Stimulated activated naive CD8-positive, alpha-beta T cell treated with anti-CD3 and anti-CD28 coated beads, Interleukin-15, Interleukin-2, amounts not matched to agents 100 ng/mL and 50 ng/mL, for 24 hours (primary cell): ENCODE results near the gene PLPPR1.

Source experiments
- H3K27ac Mint-ChIP-seq: one replicate; pipeline ENCODE4 v1.8.0; 2021; ENCODE audit warnings: mild to moderate bottlenecking, mixed read lengths
- H3K27me3 Mint-ChIP-seq: one replicate; pipeline ENCODE4 v1.8.0; 2021; ENCODE audit warnings: mixed read lengths
- H3K36me3 Mint-ChIP-seq: one replicate; pipeline ENCODE4 v1.8.0; 2021; ENCODE audit warnings: low read depth, mixed read lengths
- H3K4me1 Mint-ChIP-seq: one replicate; pipeline ENCODE4 v1.8.0; 2021; ENCODE audit warnings: low read depth, mixed read lengths
- H3K4me3 Mint-ChIP-seq: one replicate; pipeline ENCODE4 v1.8.0; 2021; ENCODE audit warnings: mild to moderate bottlenecking, mixed read lengths
- H3K9me3 Mint-ChIP-seq: one replicate; pipeline ENCODE4 v1.8.0; 2021; ENCODE audit warnings: mixed read lengths

PLPPR1 gene

DNA sequence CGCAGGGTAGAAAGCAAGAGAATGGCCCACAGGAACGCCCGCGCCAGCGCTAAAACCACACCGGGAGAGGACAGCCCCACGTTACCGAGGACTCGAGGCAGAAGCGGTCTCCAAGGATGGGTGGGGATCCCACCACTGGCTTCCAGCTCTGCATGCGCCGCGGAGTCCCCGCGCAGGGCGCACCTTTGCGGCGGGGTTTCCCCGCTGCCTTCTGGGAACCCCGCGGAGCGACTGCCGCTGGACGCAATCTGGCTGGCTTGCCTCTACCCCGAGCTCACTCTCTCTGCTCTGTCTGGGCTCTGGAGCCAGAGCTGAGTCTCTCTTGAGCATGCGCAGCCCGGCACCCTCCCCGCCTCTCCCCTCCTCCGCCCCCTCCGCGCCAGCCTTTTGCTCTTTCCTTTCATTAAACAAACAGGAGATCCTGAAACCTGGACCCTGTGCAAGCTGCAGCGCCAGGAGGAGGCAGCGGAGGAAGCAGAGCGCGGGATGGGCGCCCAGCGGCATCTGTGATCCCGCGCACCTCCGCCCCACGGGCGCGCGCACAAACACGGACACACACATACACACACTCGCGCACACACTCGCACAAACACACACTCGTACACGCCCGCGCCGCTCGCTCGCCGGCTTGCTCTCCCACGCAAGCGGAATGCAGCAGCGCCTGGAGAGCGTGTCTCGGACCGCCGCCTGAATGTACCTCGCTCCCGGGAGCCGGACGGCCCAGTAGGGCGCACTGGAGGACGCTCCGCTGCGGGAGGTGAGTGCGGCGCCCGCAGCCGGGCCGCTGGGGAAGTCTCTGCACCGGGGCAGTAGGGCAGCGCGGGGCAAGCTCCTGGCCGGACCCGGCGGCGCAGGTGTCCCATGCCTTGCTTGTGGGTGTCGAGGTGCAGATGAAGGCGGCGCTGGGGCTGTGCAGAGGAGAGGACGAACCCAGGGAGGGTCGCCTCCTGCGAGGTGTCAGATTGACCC, at the start of gene PLPPR1:
Gene PLPPR1, plus strand, starts transcription at position 382 of the 969 bp plus-strand sequence.
- H3K4me1 Mint-ChIP-seq: no peaks in the 10 kb centered on the region
- H3K4me3 Mint-ChIP-seq: no peak within 1 kb of the TSS
- no peak within 1 kb of the TSS for H3K27ac Mint-ChIP-seq
- H3K36me3 Mint-ChIP-seq: no peaks in the 10 kb centered on the region
- H3K9me3 Mint-ChIP-seq: no peaks in the 10 kb centered on the region
- H3K27me3 Mint-ChIP-seq: peaks cover 59% of the 10 kb centered on the region

DNA sequence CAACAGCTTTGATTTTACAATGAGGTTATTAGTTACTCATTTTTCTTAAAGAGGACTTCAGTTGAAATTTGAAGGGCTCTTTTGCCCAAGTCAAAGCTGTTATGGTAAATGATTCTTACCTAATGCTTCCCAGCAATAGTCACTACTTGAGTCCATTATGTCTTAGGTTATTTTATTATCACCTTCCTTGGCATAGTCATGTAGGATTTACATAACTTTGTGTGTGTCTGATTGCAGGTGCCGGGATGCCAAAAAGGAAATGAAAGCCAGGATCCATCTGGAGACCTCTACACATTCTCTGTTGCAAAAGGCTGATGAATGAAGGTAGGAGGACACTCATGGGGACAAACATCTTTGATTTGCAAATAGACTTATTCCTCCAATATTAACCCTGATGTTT, 38.8 kb upstream of the PLPPR1 start:
- Mint-ChIP-seq H3K4me1 (no peaks in the 10 kb centered on the region), H3K27ac (no peak overlapping the region), H3K27me3 (no peaks in the 10 kb centered on the region), H3K36me3 (no peaks in the 10 kb centered on the region), H3K9me3 (no peaks in the 10 kb centered on the region), H3K4me3 (no peak overlapping the region)

DNA sequence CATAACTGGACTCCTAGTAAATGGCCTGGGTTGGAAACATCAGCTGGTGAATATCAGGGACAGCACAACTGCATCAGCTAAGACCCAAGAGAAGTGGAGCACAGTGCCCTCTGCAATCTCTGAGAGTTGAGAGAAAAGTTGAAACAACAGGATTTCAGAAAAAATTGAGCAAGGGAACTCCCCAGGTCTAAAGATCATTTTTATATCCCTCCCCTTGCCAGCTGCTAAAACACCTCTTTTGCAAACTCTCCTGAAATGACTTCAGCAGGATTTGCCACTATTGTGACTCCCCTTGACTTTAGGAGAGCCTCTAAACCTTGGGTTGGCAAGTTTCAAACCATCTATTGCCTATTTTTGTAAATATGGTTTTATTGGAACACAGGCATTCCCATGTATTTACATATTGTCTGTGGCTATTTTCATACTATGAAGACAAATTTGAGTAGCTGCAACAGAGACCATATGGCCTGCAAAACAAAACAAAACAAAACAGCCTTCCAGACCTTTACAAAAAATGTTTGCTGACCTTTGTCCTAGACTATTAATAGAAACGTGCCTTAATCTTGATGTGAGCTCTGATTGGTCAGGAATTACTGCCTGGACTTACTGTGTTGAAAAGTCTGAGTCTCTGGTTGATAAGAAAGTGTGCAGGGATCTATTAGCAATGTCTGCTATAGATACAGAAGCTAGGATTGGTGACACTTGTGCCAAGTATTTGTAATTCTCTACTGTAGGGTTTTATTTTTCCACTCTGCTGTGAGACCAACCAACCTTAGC, 37.7 kb upstream of the PLPPR1 start:
- Mint-ChIP-seq H3K27me3 (no peaks in the 10 kb centered on the region), H3K27ac (no peak overlapping the region), H3K9me3 (no peaks in the 10 kb centered on the region), H3K4me3 (no peak overlapping the region), H3K4me1 (no peaks in the 10 kb centered on the region), H3K36me3 (no peaks in the 10 kb centered on the region)

DNA sequence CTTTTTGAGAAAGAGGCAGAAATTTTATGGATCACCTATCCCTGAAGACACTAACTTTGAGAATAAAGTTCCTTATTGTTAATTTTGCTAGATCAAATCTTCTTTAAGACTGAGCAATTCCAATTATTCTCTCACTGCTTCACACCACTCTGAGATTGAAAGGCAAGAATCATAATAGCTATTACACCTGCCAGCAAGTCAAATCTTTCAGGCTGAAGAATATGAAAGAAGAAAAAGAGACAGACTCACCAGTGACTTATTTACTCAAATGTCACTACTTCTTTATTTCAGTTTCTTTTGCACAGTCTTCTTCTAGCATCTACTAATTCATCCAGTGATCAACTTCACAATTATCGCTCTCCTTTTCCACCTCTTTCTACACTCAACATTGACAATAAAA, 35.9 kb upstream of the PLPPR1 start:
- H3K4me3 Mint-ChIP-seq: no peak overlapping the region
- H3K4me1 Mint-ChIP-seq: no peaks in the 10 kb centered on the region
- no peaks in the 10 kb centered on the region for H3K36me3 Mint-ChIP-seq
- H3K9me3 Mint-ChIP-seq: no peaks in the 10 kb centered on the region
- no peaks in the 10 kb centered on the region for H3K27me3 Mint-ChIP-seq
- H3K27ac Mint-ChIP-seq: no peak overlapping the region

GRCh38 chr9:100999906-101000544, 28.5 kb upstream of the PLPPR1 start:
- H3K4me3 Mint-ChIP-seq: no peak overlapping the region
- no peaks in the 10 kb centered on the region for H3K4me1 Mint-ChIP-seq
- peaks cover 3% of the 10 kb centered on the region for H3K9me3 Mint-ChIP-seq
- H3K27me3 Mint-ChIP-seq: peaks cover 3% of the 10 kb centered on the region
- H3K27ac Mint-ChIP-seq: no peak overlapping the region
- H3K36me3 Mint-ChIP-seq: no peaks in the 10 kb centered on the region

- H3K4me3 Mint-ChIP-seq: no peak overlapping the region
- no peaks in the 10 kb centered on the region for H3K4me1 Mint-ChIP-seq
- no peaks in the 10 kb centered on the region for H3K36me3 Mint-ChIP-seq
- H3K27me3 Mint-ChIP-seq: peaks cover 3% of the 10 kb centered on the region
- no peak overlapping the region for H3K27ac Mint-ChIP-seq
- peaks cover 12% of the 10 kb centered on the region for H3K9me3 Mint-ChIP-seq
Observed at GRCh38 chr9:101005246-101005645, 23.3 kb upstream of the PLPPR1 start.

- Mint-ChIP-seq H3K9me3 (no peaks in the 10 kb centered on the region), H3K36me3 (no peaks in the 10 kb centered on the region), H3K27me3 (peaks cover 4% of the 10 kb centered on the region), H3K4me3 (no peak overlapping the region), H3K27ac (no peak overlapping the region), H3K4me1 (no peaks in the 10 kb centered on the region)
Observed at GRCh38 chr9:101014566-101014965, 14.0 kb upstream of the PLPPR1 start.

DNA sequence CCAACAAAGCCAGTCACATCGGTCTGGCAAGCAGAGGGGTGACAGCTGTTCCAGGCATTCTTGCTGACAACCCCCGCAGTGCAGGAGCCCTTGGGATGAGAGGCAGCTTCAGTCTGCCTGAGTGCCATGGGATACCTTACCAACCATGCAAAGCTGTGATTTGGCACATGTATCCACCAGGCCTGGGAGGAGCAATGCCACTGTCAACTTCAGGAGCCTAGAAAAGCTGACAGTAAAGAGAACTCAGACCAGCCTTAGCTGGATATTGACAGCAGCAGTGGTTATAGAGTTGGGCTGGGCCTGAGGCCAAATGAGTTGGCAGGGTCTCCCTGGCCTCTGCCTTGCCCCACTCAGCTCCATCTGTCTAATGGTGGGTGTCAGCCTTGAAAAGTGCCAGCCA, 10.1 kb upstream of the PLPPR1 start:
- no peaks in the 10 kb centered on the region for H3K27me3 Mint-ChIP-seq

GRCh38 chr9:101022704-101023103, 5.8 kb upstream of the PLPPR1 start:
- Mint-ChIP-seq H3K27me3 (peaks cover 23% of the 10 kb centered on the region), H3K9me3 (no peaks in the 10 kb centered on the region), H3K4me3 (no peak overlapping the region), H3K36me3 (no peaks in the 10 kb centered on the region), H3K4me1 (no peaks in the 10 kb centered on the region), H3K27ac (no peak overlapping the region)

More for the DNA sequence above, 10.1 kb upstream of the PLPPR1 start:
- Mint-ChIP-seq H3K27ac (no peak overlapping the region), H3K36me3 (no peaks in the 10 kb centered on the region), H3K4me3 (no peak overlapping the region), H3K9me3 (no peaks in the 10 kb centered on the region), H3K4me1 (no peaks in the 10 kb centered on the region)

- H3K4me3 Mint-ChIP-seq: no peak overlapping the region
- H3K27me3 Mint-ChIP-seq: peaks cover 44% of the 10 kb centered on the region
- no peak overlapping the region for H3K27ac Mint-ChIP-seq
- no peaks in the 10 kb centered on the region for H3K9me3 Mint-ChIP-seq
- H3K36me3 Mint-ChIP-seq: no peaks in the 10 kb centered on the region
- H3K4me1 Mint-ChIP-seq: no peaks in the 10 kb centered on the region
Observed at GRCh38 chr9:101025940-101026339, 2.6 kb upstream of the PLPPR1 start.

DNA sequence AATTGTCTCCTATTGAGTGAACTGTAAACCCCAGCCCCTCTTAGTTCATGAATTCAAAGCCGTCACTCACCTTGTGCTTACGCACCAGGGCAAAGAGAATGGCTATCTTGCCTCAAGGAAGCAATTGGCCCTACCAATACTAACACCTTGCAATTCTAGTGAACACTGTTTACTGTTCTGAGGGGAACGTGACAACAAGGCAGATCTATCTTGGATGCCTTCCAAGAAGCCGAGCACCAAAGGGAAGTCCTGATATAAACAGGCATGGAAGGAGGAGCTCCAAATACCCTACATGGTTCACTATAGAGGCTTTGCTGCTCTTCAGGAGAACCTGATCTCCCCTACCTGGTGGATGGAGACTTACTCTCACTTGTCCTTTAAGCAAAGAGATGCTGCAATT, 1.7 kb upstream of the PLPPR1 start:
- Mint-ChIP-seq H3K27ac (no peak overlapping the region), H3K9me3 (no peaks in the 10 kb centered on the region), H3K4me1 (no peaks in the 10 kb centered on the region), H3K4me3 (no peak overlapping the region), H3K27me3 (peaks cover 50% of the 10 kb centered on the region), H3K36me3 (no peaks in the 10 kb centered on the region)

- Mint-ChIP-seq H3K27me3 (peaks cover 55% of the 10 kb centered on the region), H3K4me3 (no peak overlapping the region)
Observed at GRCh38 chr9:101027236-101027635, 1.3 kb upstream of the PLPPR1 start.

DNA sequence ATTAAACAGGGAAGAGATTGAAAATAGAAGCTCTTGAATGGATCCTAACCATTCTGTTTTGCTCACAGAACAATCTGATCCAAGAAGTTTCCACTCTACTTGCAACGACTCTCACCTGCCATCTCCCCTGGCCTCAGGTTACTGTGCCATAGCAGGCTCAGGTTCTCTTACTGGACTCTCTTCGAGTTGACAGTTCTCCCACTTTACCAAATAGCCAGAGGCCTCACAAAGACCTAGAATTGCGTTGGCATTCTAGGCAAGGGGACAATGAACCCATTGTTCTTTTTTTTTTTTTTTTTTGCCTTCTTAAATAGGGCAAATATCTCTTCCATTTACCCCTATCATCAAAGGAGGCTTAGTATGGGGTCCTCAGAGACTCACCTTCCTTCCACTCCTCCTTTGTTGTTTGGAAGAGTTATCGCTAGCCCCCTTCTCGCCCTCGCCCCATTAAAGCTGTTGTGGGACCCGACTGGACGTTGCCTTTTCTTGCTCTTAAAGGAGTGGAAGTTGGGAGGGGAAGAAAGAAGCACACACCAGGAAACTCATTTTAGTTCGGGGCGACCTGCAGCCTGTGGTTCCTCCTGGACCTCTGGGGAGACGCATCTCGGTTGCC, 688 bp upstream of the PLPPR1 start:
- Mint-ChIP-seq H3K27ac (no peak overlapping the region), H3K27me3 (peaks cover 57% of the 10 kb centered on the region), H3K4me1 (no peaks in the 10 kb centered on the region), H3K4me3 (no peak overlapping the region), H3K36me3 (no peaks in the 10 kb centered on the region), H3K9me3 (no peaks in the 10 kb centered on the region)

More at GRCh38 chr9:101027236-101027635, 1.3 kb upstream of the PLPPR1 start:
- no peaks in the 10 kb centered on the region for H3K36me3 Mint-ChIP-seq
- H3K9me3 Mint-ChIP-seq: no peaks in the 10 kb centered on the region
- H3K4me1 Mint-ChIP-seq: no peaks in the 10 kb centered on the region
- H3K27ac Mint-ChIP-seq: no peak overlapping the region

DNA sequence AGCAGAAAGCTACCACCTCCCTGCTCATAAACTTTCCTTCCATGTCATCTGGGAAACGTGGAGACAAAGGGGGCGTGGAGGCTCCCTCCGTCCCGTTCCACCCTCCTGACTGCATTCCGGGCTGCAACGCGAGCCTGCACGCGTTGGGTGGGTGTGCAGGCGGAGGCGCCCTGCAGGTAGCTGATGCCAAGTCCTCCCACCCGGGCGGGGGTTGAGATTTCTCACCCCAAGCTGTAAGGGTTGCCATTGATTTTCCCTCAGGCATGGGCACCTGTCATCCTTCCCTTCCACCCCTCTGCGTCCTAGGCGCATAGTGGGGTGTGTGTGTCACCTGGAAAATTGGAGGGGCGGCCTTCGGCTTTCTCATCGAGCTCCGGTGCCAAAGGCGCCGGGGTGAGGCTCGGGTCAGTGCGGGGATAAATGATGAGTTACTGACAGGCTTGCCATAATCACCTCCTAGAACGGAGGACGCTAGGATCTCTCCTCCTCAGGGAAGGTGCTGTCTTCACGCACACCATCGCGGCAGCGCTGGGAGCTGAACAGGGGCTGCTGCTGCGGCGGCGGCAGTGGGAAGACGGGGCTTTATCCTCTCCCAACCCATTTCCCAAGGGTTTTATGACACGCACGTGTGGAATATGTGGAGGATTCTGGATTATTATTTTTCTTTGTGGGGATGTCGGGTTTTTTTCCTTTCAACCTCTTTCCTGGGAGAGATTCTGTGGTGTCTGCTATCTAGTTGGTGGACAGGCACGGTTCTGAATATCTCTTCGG, 973 bp downstream of the PLPPR1 start:
- no peaks in the 10 kb centered on the region for H3K4me1 Mint-ChIP-seq
- H3K4me3 Mint-ChIP-seq: no peak overlapping the region
- no peaks in the 10 kb centered on the region for H3K36me3 Mint-ChIP-seq
- peaks cover 54% of the 10 kb centered on the region for H3K27me3 Mint-ChIP-seq
- no peak overlapping the region for H3K27ac Mint-ChIP-seq
- H3K9me3 Mint-ChIP-seq: no peaks in the 10 kb centered on the region
